Skeletal muscle satellite cell (primary cell): ENCODE measurements around the gene CCDC127.

Experiments
- H3K27me3 ChIP-seq: 2 replicates; pipeline ENCODE4 v1.7.0; 2013; ENCODE audit warnings: low read length; ENCODE audit not compliant: control insufficient read depth, insufficient read depth
- H3K36me3 ChIP-seq: 2 replicates; pipeline ENCODE4 v1.7.0; 2013; ENCODE audit warnings: mild to moderate bottlenecking, control low read depth, low read length; ENCODE audit not compliant: insufficient read depth
- H3K4me1 ChIP-seq: 2 replicates; pipeline ENCODE4 v1.7.0; 2013; ENCODE audit warnings: low read length; ENCODE audit not compliant: control insufficient read depth, insufficient read depth
- H3K4me2 ChIP-seq: 2 replicates; pipeline ENCODE4 v1.7.0; 2013; ENCODE audit warnings: mild to moderate bottlenecking, low read length
- H3K4me3 ChIP-seq: 2 replicates; pipeline ENCODE4 v1.7.0; 2013; ENCODE audit warnings: low read length
- H3K9ac ChIP-seq: 2 replicates; pipeline ENCODE4 v1.7.0; 2013; ENCODE audit warnings: mild to moderate bottlenecking, low read depth, low read length, moderate library complexity
- H3K9me3 ChIP-seq: replicated peaks from 2 replicates; pipeline ENCODE4 v1.7.0; 2013; ENCODE audit warnings: mild to moderate bottlenecking, control low read depth, low read length

Gene CCDC127

DNA sequence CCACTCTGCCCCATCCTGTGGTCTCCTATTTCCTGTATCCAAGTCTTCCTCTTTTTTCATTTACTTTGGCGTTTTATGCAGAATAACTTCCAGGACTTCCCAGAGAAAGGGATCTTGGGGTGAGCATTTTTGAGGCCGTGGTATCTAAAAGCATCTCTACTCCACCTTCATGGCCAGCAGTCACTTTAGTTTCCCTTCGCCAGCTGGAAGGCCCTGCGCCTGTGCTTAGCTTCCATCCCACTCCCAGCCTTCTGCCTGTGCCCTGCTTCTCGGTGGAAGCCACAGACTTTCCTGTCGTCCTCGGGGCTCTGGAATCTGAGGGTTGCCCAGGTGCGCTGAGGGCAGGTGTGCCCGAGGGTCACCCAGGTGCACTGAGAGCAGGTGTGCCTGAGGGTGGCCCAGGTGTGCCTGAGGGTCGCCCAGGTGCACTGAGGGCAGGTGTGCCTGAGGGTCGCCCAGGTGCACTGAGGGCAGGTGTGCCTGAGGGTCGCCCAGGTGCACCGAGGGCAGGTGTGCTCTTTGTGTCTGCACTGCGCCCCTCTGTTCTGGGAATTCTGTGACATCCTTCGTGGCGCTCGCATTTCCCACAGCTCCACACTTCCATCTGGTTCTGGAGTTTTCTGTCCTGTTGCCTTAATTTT, 59.0 kb downstream of the CCDC127 start:
- Histone ChIP-seq H3K4me3 (no peak overlapping the region), H3K36me3 (no peaks in the 10 kb centered on the region), H3K27me3 (peaks cover 47% of the 10 kb centered on the region)

GRCh38 chr5:157801-158200, 60.2 kb downstream of the CCDC127 start:
- Histone ChIP-seq H3K4me2 (no peak overlapping the region), H3K27me3 (peaks cover 47% of the 10 kb centered on the region), H3K4me1 (peaks cover 22% of the 10 kb centered on the region), H3K9me3 (no peaks in the 10 kb centered on the region), H3K9ac (no peak overlapping the region), H3K36me3 (no peaks in the 10 kb centered on the region), H3K4me3 (no peak overlapping the region)

More for the DNA sequence above, 59.0 kb downstream of the CCDC127 start:
- Histone ChIP-seq H3K4me2 (peak overlapping the region; percentile 60), H3K9me3 (no peaks in the 10 kb centered on the region), H3K9ac (no peak overlapping the region), H3K4me1 (peaks cover 22% of the 10 kb centered on the region)

DNA sequence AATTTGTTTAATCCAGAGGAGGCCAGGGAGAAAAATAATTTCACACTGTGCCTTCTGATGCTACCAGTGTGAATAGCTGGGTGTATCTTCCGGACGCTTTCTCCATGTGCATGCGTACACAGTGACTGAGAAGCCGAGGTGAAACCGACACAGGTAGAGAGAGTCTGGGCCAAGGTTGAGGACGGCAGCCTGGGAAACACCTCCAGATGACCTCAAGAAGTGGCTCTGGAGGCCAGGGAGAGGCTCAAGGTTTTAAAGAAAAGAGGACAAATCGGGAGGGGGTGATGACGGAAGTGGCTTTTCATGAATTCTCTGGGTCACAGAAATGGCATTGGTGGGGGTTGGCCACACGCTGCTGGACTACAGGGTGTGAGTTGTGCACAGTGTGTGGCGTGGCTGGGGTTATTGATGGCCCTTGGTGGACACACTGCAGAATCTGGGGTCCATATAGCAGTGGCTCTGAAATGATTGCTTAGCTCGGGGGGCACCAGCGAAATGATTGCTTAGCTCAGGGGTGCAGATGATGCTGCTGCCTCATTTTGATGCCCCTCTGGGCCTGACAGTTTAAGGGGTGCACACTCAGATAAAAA, 60.7 kb downstream of the CCDC127 start:
- H3K4me1 ChIP-seq = peaks cover 22% of the 10 kb centered on the region
- no peaks in the 10 kb centered on the region for H3K36me3 ChIP-seq

GRCh38 chr5:156411-157072, 61.4 kb downstream of the CCDC127 start:
- Histone ChIP-seq H3K9me3 (no peaks in the 10 kb centered on the region), H3K4me3 (no peak overlapping the region), H3K4me2 (no peak overlapping the region), H3K27me3 (peaks cover 44% of the 10 kb centered on the region), H3K9ac (no peak overlapping the region), H3K4me1 (peaks cover 22% of the 10 kb centered on the region), H3K36me3 (no peaks in the 10 kb centered on the region)

More for the DNA sequence above, 60.7 kb downstream of the CCDC127 start:
- Histone ChIP-seq H3K9ac (no peak overlapping the region), H3K4me3 (no peak overlapping the region), H3K9me3 (no peaks in the 10 kb centered on the region), H3K27me3 (peaks cover 49% of the 10 kb centered on the region), H3K4me2 (no peak overlapping the region)

- Histone ChIP-seq H3K4me3 (no peak overlapping the region), H3K9me3 (no peaks in the 10 kb centered on the region), H3K4me2 (no peak overlapping the region), H3K36me3 (no peaks in the 10 kb centered on the region), H3K4me1 (peaks cover 20% of the 10 kb centered on the region), H3K9ac (no peak overlapping the region), H3K27me3 (peaks cover 39% of the 10 kb centered on the region)
These were observed 62.1 kb downstream of the CCDC127 start for GRCh38 chr5:155651-156410.

DNA sequence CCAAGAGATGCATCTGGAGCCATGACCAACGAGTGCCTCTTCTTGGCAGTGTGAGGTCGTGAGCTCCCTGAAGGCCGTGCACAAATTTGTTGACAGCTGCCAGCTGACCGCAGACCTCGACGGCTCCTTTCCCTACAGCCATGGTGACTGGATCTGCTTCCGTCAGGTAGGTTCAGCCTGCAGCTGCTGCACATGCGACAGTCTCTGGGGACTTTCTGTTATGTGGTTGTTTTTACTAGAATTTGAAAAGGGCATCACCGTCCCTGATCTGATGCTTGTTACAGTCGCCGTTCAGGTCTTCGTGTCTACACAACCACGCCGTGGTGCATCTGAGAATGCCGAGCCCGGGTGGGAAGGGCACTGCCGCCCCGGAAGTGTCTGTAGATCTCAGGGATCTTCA, 63.1 kb downstream of the CCDC127 start:
- no peaks in the 10 kb centered on the region for H3K36me3 ChIP-seq
- H3K4me1 ChIP-seq = peaks cover 10% of the 10 kb centered on the region

DNA sequence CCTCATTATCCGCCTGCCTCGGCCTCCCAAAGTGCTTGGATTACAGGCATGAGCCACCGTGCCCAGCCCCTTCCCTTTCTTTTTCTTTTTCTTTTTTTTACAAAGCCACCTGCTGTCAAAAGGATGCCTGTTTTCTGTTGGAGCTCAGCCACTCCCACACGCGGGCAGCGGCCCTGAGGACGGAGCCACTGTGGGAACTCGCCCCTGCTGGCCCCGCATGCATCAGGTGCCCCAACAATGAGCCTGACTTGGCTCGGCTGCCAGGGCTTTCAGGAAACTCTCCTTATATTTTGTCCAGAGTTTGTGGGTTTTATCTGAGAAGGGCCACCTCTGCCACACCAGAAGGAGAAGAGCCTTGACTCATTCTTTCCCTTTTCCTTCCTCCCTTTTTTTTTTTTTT, 63.7 kb downstream of the CCDC127 start:
- peaks cover 39% of the 10 kb centered on the region for H3K27me3 ChIP-seq
- no peak overlapping the region for H3K9ac ChIP-seq
- H3K36me3 ChIP-seq = no peaks in the 10 kb centered on the region
- no peak overlapping the region for H3K4me2 ChIP-seq
- H3K4me1 ChIP-seq = peaks cover 4% of the 10 kb centered on the region
- H3K4me3 ChIP-seq = no peak overlapping the region
- no peaks in the 10 kb centered on the region for H3K9me3 ChIP-seq

More for the DNA sequence above, 63.1 kb downstream of the CCDC127 start:
- no peak overlapping the region for H3K4me3 ChIP-seq
- no peaks in the 10 kb centered on the region for H3K9me3 ChIP-seq
- H3K27me3 ChIP-seq = peaks cover 39% of the 10 kb centered on the region
- no peak overlapping the region for H3K9ac ChIP-seq
- no peak overlapping the region for H3K4me2 ChIP-seq

- no peaks in the 10 kb centered on the region for H3K9me3 ChIP-seq
- no peaks in the 10 kb centered on the region for H3K4me1 ChIP-seq
- H3K4me2 ChIP-seq = no peak overlapping the region
- H3K36me3 ChIP-seq = no peaks in the 10 kb centered on the region
- H3K4me3 ChIP-seq = no peak overlapping the region
- H3K9ac ChIP-seq = no peak overlapping the region
- peaks cover 39% of the 10 kb centered on the region for H3K27me3 ChIP-seq
These were observed 64.7 kb downstream of the CCDC127 start for GRCh38 chr5:153256-153655.

GRCh38 chr5:152077-152476, 65.9 kb downstream of the CCDC127 start:
- H3K9ac ChIP-seq = no peak overlapping the region

DNA sequence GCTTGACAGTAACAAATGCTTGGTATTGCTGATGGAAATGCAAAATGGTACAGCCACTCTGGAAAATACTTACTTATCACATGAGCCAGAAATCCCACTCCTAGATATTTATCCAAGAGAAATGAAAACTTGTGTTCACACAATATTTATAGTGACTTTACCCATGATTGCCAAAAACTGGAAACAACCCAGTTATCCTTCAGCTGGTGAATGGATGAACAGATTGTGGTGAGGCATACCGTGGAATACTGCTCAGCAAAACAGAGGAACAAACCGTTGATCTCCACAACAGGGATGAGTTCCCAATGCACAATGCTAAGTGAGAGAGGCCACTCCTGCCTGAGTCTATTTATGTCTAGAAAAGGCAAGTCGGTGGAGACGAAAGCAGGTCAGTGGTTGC, 67.2 kb downstream of the CCDC127 start:
- H3K4me2 ChIP-seq = no peak overlapping the region
- H3K36me3 ChIP-seq = no peaks in the 10 kb centered on the region
- H3K27me3 ChIP-seq = peaks cover 25% of the 10 kb centered on the region
- no peak overlapping the region for H3K4me3 ChIP-seq
- no peak overlapping the region for H3K9ac ChIP-seq
- H3K4me1 ChIP-seq = no peaks in the 10 kb centered on the region
- H3K9me3 ChIP-seq = peaks cover 9% of the 10 kb centered on the region

More at GRCh38 chr5:152077-152476, 65.9 kb downstream of the CCDC127 start:
- Histone ChIP-seq H3K36me3 (no peaks in the 10 kb centered on the region), H3K9me3 (peaks cover 7% of the 10 kb centered on the region), H3K4me2 (no peak overlapping the region), H3K4me3 (no peak overlapping the region), H3K27me3 (peaks cover 34% of the 10 kb centered on the region), H3K4me1 (no peaks in the 10 kb centered on the region)

- H3K4me3 ChIP-seq = no peak overlapping the region
- H3K4me1 ChIP-seq = no peaks in the 10 kb centered on the region
- peaks cover 17% of the 10 kb centered on the region for H3K27me3 ChIP-seq
- H3K36me3 ChIP-seq = no peaks in the 10 kb centered on the region
- H3K9ac ChIP-seq = no peak overlapping the region
- H3K4me2 ChIP-seq = no peak overlapping the region
- H3K9me3 ChIP-seq = peaks cover 9% of the 10 kb centered on the region
These were observed 68.0 kb downstream of the CCDC127 start for GRCh38 chr5:149745-150485.
